ENCODE results near the gene SPATS2.

Gene SPATS2

GRCh38 chr12:49346659-49347310, 20.5 kb upstream of the SPATS2 start, which contains the start of gene DNAJC22 (continued):
- TF ChIP-seq GLIS2 (tag by site-specific recombination; IDR thresholded peaks at IDR 0.05) (peak; percentile 97), ZNF645 (tag by site-specific recombination; IDR thresholded peaks at IDR 0.05) (no peak), ZNF518A (tag by site-specific recombination; conservative IDR thresholded peaks at IDR 0.05; ENCODE audit: low read depth) (no peak), ZNF777 (tag by site-specific recombination; IDR thresholded peaks at IDR 0.05; ENCODE audit: borderline replicate concordance) (no peak), ZNF37A (tag by site-specific recombination; IDR thresholded peaks at IDR 0.05) (no peak), ZNF266 (tag by site-specific recombination; IDR thresholded peaks at IDR 0.05; ENCODE audit: low read depth) (no peak), SCRT2 (tag by site-specific recombination; IDR thresholded peaks at IDR 0.05) (no peak), ZNF596 (tag by site-specific recombination; IDR thresholded peaks at IDR 0.05) (no peak), ZNF776 (tag by site-specific recombination; IDR thresholded peaks at IDR 0.05; ENCODE audit: borderline replicate concordance) (no peak), ZSCAN5A (tag by site-specific recombination; IDR thresholded peaks at IDR 0.05) (no peak), ZNF157 (tag by site-specific recombination; IDR thresholded peaks at IDR 0.05) (no peak), ZNF623 (tag by site-specific recombination; IDR thresholded peaks at IDR 0.05) (no peak), BCL11A (tag by site-specific recombination; IDR thresholded peaks at IDR 0.05; ENCODE audit: low read depth) (no peak; the same call in 1 of the 2 replicates), REPIN1 (tag by site-specific recombination; IDR thresholded peaks at IDR 0.05; ENCODE audit: low read depth) (peak; percentile 8; the same call in 1 of the 2 replicates), ELK4 (IDR thresholded peaks at IDR 0.05; ENCODE audit: borderline replicate concordance, low read depth, low read length) (no peak), PRDM4 (tag by site-specific recombination; IDR thresholded peaks at IDR 0.05) (no peak), ZNF202 (tag by site-specific recombination; IDR thresholded peaks at IDR 0.05; ENCODE audit: borderline replicate concordance) (no peak), ZNF654 (tag by site-specific recombination; IDR thresholded peaks at IDR 0.05; ENCODE audit: low read depth) (no peak), ZNF677 (tag by site-specific recombination; IDR thresholded peaks at IDR 0.05) (no peak), PRDM1 (tag by site-specific recombination; IDR thresholded peaks at IDR 0.05) (no peak), ZNF280D (tag by site-specific recombination; IDR thresholded peaks at IDR 0.05) (no peak), ZNF558 (tag by site-specific recombination; IDR thresholded peaks at IDR 0.05) (no peak), ZNF394 (tag by site-specific recombination; IDR thresholded peaks at IDR 0.05; ENCODE audit: borderline replicate concordance) (no peak), MZF1 (tag by site-specific recombination; IDR thresholded peaks at IDR 0.05; ENCODE audit: borderline replicate concordance) (no peak)
